ENCODE results near the gene ELP4.

GRCh38 chr11:31800398-31801265, 291.1 kb downstream of the ELP4 start:
- TF ChIP-seq CTCF (IDR thresholded peaks at IDR 0.05) (no peak), POLR2A (IDR thresholded peaks at IDR 0.05) (no peak)
